HepG2 (cell line): ENCODE measurements around the gene HERPUD2. TPM values are rescaled to one million over a fixed set of nuclear protein-coding genes. Genes with fewer than 3 reads are reported as not detected.
A peak's percentile ranks its signal among the peaks of the same experiment; 100 is the strongest.

Experiments used
- ARID3A ChIP-seq: IDR thresholded peaks from 2 replicates; pipeline ENCODE4 v1.6.1; 2012; ENCODE audit warnings: low read depth, low read length, improper control_type of control experiment
- ATF7-NPFF ChIP-seq: sonication (generic); formaldehyde crosslinking; IDR thresholded peaks from 2 replicates; pipeline ENCODE4 v1.8.1; 2023; ENCODE audit warnings: mild to moderate bottlenecking, low read depth, missing genetic modification reagents, moderate library complexity
- CCAR2 ChIP-seq: fragments of 200-400 bp; formaldehyde crosslinking; optimal IDR thresholded peaks from 2 replicates; pipeline ENCODE3; 2018; ENCODE audit warnings: low read depth, mild to moderate bottlenecking, low read length, moderate library complexity
- CREM ChIP-seq, 2 experiments: sonication (generic) in 1 of 2; formaldehyde crosslinking in 1 of 2; IDR thresholded peaks; 2 replicates each; pipeline versions ENCODE4 v1.4.0 to v1.6.1; 2016 to 2020; ENCODE audit warnings: antibody characterized with exemption in 1 of 2, mild to moderate bottlenecking in 1 of 2, missing genetic modification reagents in 1 of 2
- ERF ChIP-seq: IDR thresholded peaks from 2 replicates; pipeline ENCODE4 v1.6.1; 2018; ENCODE audit warnings: missing biosample characterization, missing genetic modification reagents
- FOXK1 ChIP-seq: sonication (generic); formaldehyde crosslinking; IDR thresholded peaks from 2 replicates; pipeline ENCODE4 v1.4.0; 2020; ENCODE audit warnings: low read depth, missing genetic modification reagents, borderline replicate concordance
- FOXP4 ChIP-seq: sonication (generic); formaldehyde crosslinking; IDR thresholded peaks from 2 replicates; pipeline ENCODE4 v1.4.0; 2020; ENCODE audit warnings: missing genetic modification reagents
- IRF1 ChIP-seq: sonication (generic); formaldehyde crosslinking; IDR thresholded peaks from 2 replicates; pipeline ENCODE4 v1.4.0; 2020; ENCODE audit warnings: low read depth, mild to moderate bottlenecking, missing genetic modification reagents
- MAFF ChIP-seq: IDR thresholded peaks from 2 replicates; pipeline ENCODE4 v1.6.1; 2011; ENCODE audit warnings: low read depth, low read length, improper control_type of control experiment
- MED1 ChIP-seq: sonication (generic); formaldehyde crosslinking; IDR thresholded peaks from 2 replicates; pipeline ENCODE4 v1.4.0; 2020; ENCODE audit warnings: missing genetic modification reagents
- NPAS2 ChIP-seq: sonication (generic); formaldehyde crosslinking; IDR thresholded peaks from 2 replicates; pipeline ENCODE4 v1.8.0; 2022; ENCODE audit warnings: mild to moderate bottlenecking, missing genetic modification reagents, borderline replicate concordance
- PATZ1 ChIP-seq: sonication (generic); formaldehyde crosslinking; IDR thresholded peaks from 2 replicates; pipeline ENCODE4 v1.4.0; 2020; ENCODE audit warnings: missing genetic modification reagents
- PAXIP1 ChIP-seq: sonication (generic); formaldehyde crosslinking; conservative IDR thresholded peaks from 2 replicates; pipeline ENCODE4 v1.4.0; 2020; ENCODE audit warnings: mild to moderate bottlenecking, missing genetic modification reagents, moderate library complexity
- RXRB ChIP-seq: IDR thresholded peaks from 2 replicates; pipeline ENCODE4 v1.6.1; 2016; ENCODE audit warnings: borderline replicate concordance, missing genetic modification reagents, missing compliant biosample characterization
- ZFP41 ChIP-seq: sonication (generic); formaldehyde crosslinking; IDR thresholded peaks from 2 replicates; pipeline ENCODE4 v1.4.0; 2020; ENCODE audit warnings: mild to moderate bottlenecking, missing genetic modification reagents, borderline replicate concordance
- ZKSCAN1 ChIP-seq: fragments of 150-350 bp; IDR thresholded peaks from 2 replicates; pipeline ENCODE4 v1.6.1; 2014; ENCODE audit warnings: low read length
- ZNF230 ChIP-seq: sonication (generic); formaldehyde crosslinking; IDR thresholded peaks from 2 replicates; pipeline ENCODE4 v1.4.0; 2020; ENCODE audit warnings: mild to moderate bottlenecking, missing genetic modification reagents
- ZNF326 ChIP-seq: sonication (generic); formaldehyde crosslinking; IDR thresholded peaks from 2 replicates; pipeline ENCODE4 v1.4.0; 2020; ENCODE audit warnings: missing genetic modification reagents, borderline replicate concordance
- ZNF713 ChIP-seq: sonication (generic); formaldehyde crosslinking; IDR thresholded peaks from 2 replicates; pipeline ENCODE4 v1.4.0; 2020; ENCODE audit warnings: mild to moderate bottlenecking, missing genetic modification reagents
- ZNF780A ChIP-seq: sonication (generic); formaldehyde crosslinking; IDR thresholded peaks from 2 replicates; pipeline ENCODE4 v1.8.0; 2022; ENCODE audit warnings: mild to moderate bottlenecking, missing genetic modification reagents, moderate library complexity
- polyA plus RNA-seq, 8 experiments: library from polyadenylated mRNA; depleted of rRNA in 3 of 8; stranded (reverse) in 7 of 8; unstranded in 1 of 8; fragments of >200 nt; fragmentation: Illumina TruSeq in 4 of 8; extraction: Trizol in 4 of 8; gene quantifications; 2 replicates each; pipeline versions ENCODE4 v1.2.1 to v1.2.3, GENCODE V29; 2011 to 2016; ENCODE audit warnings: low read depth in 4 of 8, missing spikeins in 1 of 8, mixed read lengths in 1 of 8; ENCODE audit not compliant: insufficient read depth in 1 of 8
- total RNA-seq, 5 experiments: library from RNA; depleted of rRNA; stranded (reverse); fragments of >200 nt; fragmentation: Illumina TruSeq; extraction: Trizol; gene quantifications; 2 replicates each; pipeline ENCODE4 v1.2.3, GENCODE V29; 2016; ENCODE audit warnings: low read depth in 1 of 5

The HERPUD2 gene
- total and polyA plus RNA-seq, 2 of the 13 experiments (the other 11 are each of a cell fraction or from before 2014, with no cell fraction given): 10.7 to 38.6 TPM

- TF ChIP-seq IRF1 (no peak), PATZ1 (CRISPR knock-in tag) (0 out of 2 replicates have a peak, but pooled peaks have one; percentile 17), ERF (peak; percentile 35; the same call in 1 of the 2 replicates), ZNF780A (CRISPR knock-in tag) (no peak), NPAS2 (no peak), FOXK1 (CRISPR knock-in tag) (peak; percentile 35; the same call in 1 of the 2 replicates), MED1 (CRISPR knock-in tag) (0 out of 2 replicates have a peak, but pooled peaks have one; percentile 10), ATF7-NPFF (CRISPR knock-in tag) (no peak), PAXIP1 (CRISPR knock-in tag) (peak; percentile 79), ZNF326 (CRISPR knock-in tag) (no peak), CREM (IDR thresholded peaks at IDR 0.05) (peak; percentile 36; the same call in 1 of the 2 replicates), CREM (CRISPR knock-in tag; IDR thresholded peaks at IDR 0.05) (no peak), RXRB (CRISPR knock-in tag) (peak; percentile 56; the same call in 1 of the 2 replicates), ZKSCAN1 (no peak), MAFF (peak; percentile 66), ZNF713 (no peak), FOXP4 (CRISPR knock-in tag) (peak; percentile 53; the same call in 1 of the 2 replicates), ARID3A (peak; percentile 55), CCAR2 (no peak), ZFP41 (CRISPR knock-in tag) (no peak), ZNF230 (CRISPR knock-in tag) (no peak)
Observed at GRCh38 chr7:35647171-35647574, 47.8 kb downstream of the HERPUD2 start (continued).
